Liver (tissue), 3 donors: Measurements from ENCODE around the gene HGS.

Source experiments
- CTCF ChIP-seq: fragments of 150-350 bp; IDR thresholded peaks from 2 replicates; pipeline ENCODE4 v1.5.1; 2017; ENCODE audit warnings: improper control_type of control experiment, low read depth, low read length; ENCODE audit not compliant: missing input control
- RAD21 ChIP-seq, 2 donors: IDR thresholded peaks; 2 replicates each; pipeline ENCODE4 v1.6.1; 2016; ENCODE audit warnings: antibody characterized with exemption in 2 of 2, mild to moderate bottlenecking in 2 of 2
- YY1 ChIP-seq: IDR thresholded peaks from 2 replicates; pipeline ENCODE4 v1.6.1; 2016; ENCODE audit warnings: antibody characterized with exemption, mild to moderate bottlenecking
- donor health status: healthy.
- donor health status: healthy.

- TF ChIP-seq CTCF (peak; percentile 8), RAD21 (IDR thresholded peaks at IDR 0.05) (no peak), YY1 (no peak)
Measured at GRCh38 chr17:81712468-81713003, 28.7 kb downstream of the HGS start.
